DND-41 (cell line): Measurements from ENCODE around the gene PPP1R3A.

Experiments
- ATAC-seq: fragments of 200-7000 bp; cut with Tn5 transposase; 3 replicates; pipeline ENCODE4 v1.9.1; 2021; ENCODE audit warnings: low read depth; ENCODE audit not compliant: insufficient read depth
- DNase-seq: peaks from one replicate; pipeline ENCODE4 v3.0.0-alpha.2; 2020
- H2AFZ ChIP-seq: 2 replicates; pipeline ENCODE4 v1.6.0; 2012; ENCODE audit warnings: low read depth, low read length
- H3K27ac ChIP-seq: 2 replicates; pipeline ENCODE4 v1.5.1; 2012; ENCODE audit warnings: low read length, inconsistent platforms
- H3K27me3 ChIP-seq: fragments of 200-600 bp; sonication (generic); 2 replicates; pipeline ENCODE4 v1.6.0; 2012; ENCODE audit warnings: low read length, mild to moderate bottlenecking, inconsistent platforms; ENCODE audit not compliant: insufficient read depth, poor library complexity
- H3K36me3 ChIP-seq: 2 replicates; pipeline ENCODE4 v1.5.1; 2012; ENCODE audit warnings: low read length, inconsistent platforms; ENCODE audit not compliant: insufficient read depth
- H3K4me1 ChIP-seq: 2 replicates; pipeline ENCODE4 v1.5.1; 2012; ENCODE audit warnings: mild to moderate bottlenecking, low read length; ENCODE audit not compliant: insufficient read depth
- H3K4me2 ChIP-seq: 2 replicates; pipeline ENCODE4 v1.6.0; 2012; ENCODE audit warnings: mild to moderate bottlenecking, moderate library complexity, low read length, inconsistent platforms; ENCODE audit not compliant: insufficient read depth
- H3K4me3 ChIP-seq, 2 experiments: fragments of 200-600 bp in 1 of 2; shearing (Covaris generic) in 1 of 2; 2 replicates each; pipeline ENCODE4 v1.5.1; 2012 to 2016; ENCODE audit warnings: inconsistent platforms in 2 of 2, low read length in 2 of 2, mild to moderate bottlenecking in 2 of 2, low read depth in 1 of 2, moderate library complexity in 1 of 2
- H3K79me2 ChIP-seq: 2 replicates; pipeline ENCODE4 v1.6.0; 2012; ENCODE audit warnings: low read length, inconsistent platforms; ENCODE audit not compliant: insufficient read depth
- H3K9ac ChIP-seq: 2 replicates; pipeline ENCODE4 v1.6.0; 2012; ENCODE audit warnings: low read depth, mild to moderate bottlenecking, inconsistent platforms, low read length, moderate library complexity
- H3K9me3 ChIP-seq: 2 replicates; pipeline ENCODE4 v1.5.1; 2012; ENCODE audit warnings: low read length, moderate library complexity, mild to moderate bottlenecking, inconsistent platforms; ENCODE audit not compliant: insufficient read depth, severe bottlenecking
- H4K20me1 ChIP-seq: 2 replicates; pipeline ENCODE4 v1.6.0; 2012; ENCODE audit warnings: low read length; ENCODE audit not compliant: insufficient read depth
- CTCF ChIP-seq: IDR thresholded peaks from 2 replicates; pipeline ENCODE4 v1.5.1; 2012; ENCODE audit warnings: borderline replicate concordance, low read length, moderate library complexity, mild to moderate bottlenecking; ENCODE audit not compliant: poor library complexity, severe bottlenecking; ENCODE audit errors: extremely low read depth
- EZH2 ChIP-seq: IDR thresholded peaks from 3 replicates; pipeline ENCODE4 v1.6.1; 2012; ENCODE audit warnings: borderline replicate concordance, low read depth, mild to moderate bottlenecking, moderate library complexity, low read length, inconsistent platforms; ENCODE audit not compliant: severe bottlenecking

PPP1R3A gene

DNA sequence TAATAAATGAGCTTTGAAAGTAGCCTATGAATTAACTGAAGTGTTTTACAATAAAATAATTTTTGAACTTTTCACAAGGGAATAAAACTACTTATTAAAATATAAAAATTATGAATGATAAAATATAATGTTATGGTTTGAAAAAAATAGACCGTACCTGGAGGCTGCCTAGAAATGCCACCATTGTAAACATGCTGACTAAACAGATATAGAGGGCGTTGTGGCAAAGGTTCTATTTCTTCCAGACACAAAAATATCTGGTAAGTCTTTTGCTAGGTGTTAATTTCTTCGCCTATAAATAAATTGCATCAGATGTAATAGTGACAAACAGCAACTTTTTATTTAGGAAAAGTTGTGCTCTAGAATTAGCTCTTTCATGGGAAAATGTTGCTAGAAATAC, 11.2 kb downstream of the PPP1R3A start:
- no peak for DNase-seq
- H3K27me3 ChIP-seq, result no peaks in the 10 kb centered on the region
- no peak for TF ChIP-seq EZH2
- TF ChIP-seq CTCF, result no peak

GRCh38 chr7:113904521-113904920, 14.3 kb downstream of the PPP1R3A start:
- DNase-seq, result no peak
- no peak overlapping the region for H3K4me2 ChIP-seq
- H3K79me2 ChIP-seq, result no peaks in the 10 kb centered on the region
- H3K27ac ChIP-seq, result no peak overlapping the region
- H2AFZ ChIP-seq, result no peak overlapping the region
- no peak overlapping the region for H3K4me3 ChIP-seq
- H3K4me1 ChIP-seq, result no peaks in the 10 kb centered on the region
- ATAC-seq, result no peak
- no peaks in the 10 kb centered on the region for H3K36me3 ChIP-seq
- TF ChIP-seq EZH2 (no peak), CTCF (no peak)
- H4K20me1 ChIP-seq, result no peaks in the 10 kb centered on the region
- H3K9ac ChIP-seq, result no peak overlapping the region
- H3K9me3 ChIP-seq, result no peaks in the 10 kb centered on the region
- H3K27me3 ChIP-seq, result no peaks in the 10 kb centered on the region

More for the DNA sequence above, 11.2 kb downstream of the PPP1R3A start:
- H3K4me3 ChIP-seq, result no peak overlapping the region
- no peaks in the 10 kb centered on the region for H3K4me1 ChIP-seq
- H3K27ac ChIP-seq, result no peak overlapping the region
- H3K36me3 ChIP-seq, result no peaks in the 10 kb centered on the region
- no peaks in the 10 kb centered on the region for H3K9me3 ChIP-seq
- no peak overlapping the region for H2AFZ ChIP-seq
- no peak overlapping the region for H3K4me2 ChIP-seq
- no peaks in the 10 kb centered on the region for H4K20me1 ChIP-seq
- ATAC-seq, result no peak
- no peak overlapping the region for H3K9ac ChIP-seq
- H3K79me2 ChIP-seq, result no peaks in the 10 kb centered on the region

DNA sequence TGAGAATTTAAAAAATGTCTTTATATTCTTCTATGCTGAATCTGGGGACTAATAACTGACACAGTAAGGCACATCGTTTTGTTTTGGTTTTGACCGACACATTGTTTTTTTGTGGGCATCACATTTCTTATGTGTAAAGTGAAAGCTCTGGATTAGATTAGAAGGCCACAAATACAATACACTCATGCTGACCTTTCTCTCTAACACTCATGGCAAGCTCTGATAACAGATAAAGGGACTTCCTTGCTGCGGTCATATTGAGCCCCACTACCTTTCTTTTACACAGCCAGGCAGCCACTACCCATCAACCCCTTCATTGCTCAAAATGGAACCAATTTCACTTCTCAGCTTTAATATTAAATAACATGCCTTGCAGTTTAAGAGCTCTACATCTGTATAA, 26.0 kb downstream of the PPP1R3A start:
- ATAC-seq (no peak), DNase-seq (no peak)
- H3K36me3 ChIP-seq, result no peaks in the 10 kb centered on the region
- H3K4me2 ChIP-seq, result no peak overlapping the region
- peaks cover 3% of the 10 kb centered on the region for H3K27me3 ChIP-seq
- TF ChIP-seq CTCF, result no peak
- TF ChIP-seq EZH2, result no peak
- H3K9me3 ChIP-seq, result no peaks in the 10 kb centered on the region
- H3K9ac ChIP-seq, result no peak overlapping the region
- H3K4me3 ChIP-seq, result no peak overlapping the region
- no peaks in the 10 kb centered on the region for H3K4me1 ChIP-seq
- no peak overlapping the region for H3K27ac ChIP-seq
- H2AFZ ChIP-seq, result no peak overlapping the region
- H4K20me1 ChIP-seq, result no peaks in the 10 kb centered on the region
- no peaks in the 10 kb centered on the region for H3K79me2 ChIP-seq

DNA sequence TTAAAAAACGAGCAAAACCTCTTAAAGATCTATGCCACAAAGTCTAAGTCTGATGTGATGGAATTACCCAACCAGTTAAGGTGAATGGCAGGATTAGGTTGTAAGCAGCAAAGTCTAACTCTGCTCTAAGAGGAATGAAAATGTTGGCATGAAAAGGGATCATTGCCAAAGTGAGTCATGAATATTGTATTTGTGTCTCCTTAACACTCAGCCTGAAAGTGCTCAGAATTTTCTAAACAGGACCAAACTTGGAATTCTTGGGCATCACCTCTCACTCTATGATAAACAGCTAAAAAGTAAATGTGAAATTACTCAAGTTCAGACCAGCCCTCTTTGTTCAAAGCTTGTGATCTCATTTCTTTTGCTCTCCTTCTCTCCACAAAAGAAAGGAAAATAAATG, 27.0 kb downstream of the PPP1R3A start:
- Histone ChIP-seq H4K20me1 (no peaks in the 10 kb centered on the region), H3K9ac (no peak overlapping the region), H3K79me2 (no peaks in the 10 kb centered on the region), H3K4me2 (no peak overlapping the region), H3K27ac (no peak overlapping the region), H3K4me1 (no peaks in the 10 kb centered on the region), H3K4me3 (no peak overlapping the region), H2AFZ (no peak overlapping the region), H3K27me3 (peaks cover 3% of the 10 kb centered on the region), H3K9me3 (no peaks in the 10 kb centered on the region), H3K36me3 (no peaks in the 10 kb centered on the region)
- no peak for DNase-seq
- TF ChIP-seq CTCF, result no peak
- TF ChIP-seq EZH2, result no peak
- no peak for ATAC-seq
